Upper lobe of left lung (tissue), 4 donors: ENCODE results near the gene DNASE2B.

Experiments
- POLR2A ChIP-seq, 4 donors: fragments of 450-650 bp; IDR thresholded peaks; one replicate each; pipeline ENCODE4 v1.5.1; 2016 to 2017; ENCODE audit warnings: antibody characterized with exemption in 4 of 4, mild to moderate bottlenecking in 2 of 4
- TF ChIP-seq, protein P1 (sequence below), 6 experiments: fragments of 450-650 bp in 4 of 6; fragments of 200-600 bp in 2 of 6; sonication (generic) in 2 of 6; IDR thresholded peaks; one replicate each; pipeline ENCODE4 v1.5.1; 2016 to 2019; ENCODE audit warnings: antibody characterized with exemption in 6 of 6

DNA sequence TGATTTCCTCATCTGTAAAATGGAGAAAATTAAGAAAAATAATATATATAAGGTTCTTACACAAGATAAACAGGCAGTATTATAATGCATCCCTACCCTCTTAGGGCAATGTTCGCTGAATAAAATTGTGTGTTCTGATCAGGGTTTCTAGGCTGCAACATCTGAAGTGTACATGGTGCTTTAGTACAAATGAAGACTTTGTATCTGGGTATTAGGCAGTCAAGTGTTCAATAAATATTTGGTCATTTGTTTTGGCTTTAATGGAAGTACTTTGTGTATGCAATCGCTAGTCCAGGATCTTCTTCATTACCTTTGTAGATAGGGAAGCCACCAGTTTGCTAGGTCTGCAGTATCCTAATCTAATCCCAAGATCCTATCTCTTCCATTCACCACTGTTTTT is 28.1 kb downstream of the DNASE2B start:
- no peak for TF ChIP-seq POLR2A (IDR thresholded peaks at IDR 0.05)
- TF ChIP-seq, protein P1, sequence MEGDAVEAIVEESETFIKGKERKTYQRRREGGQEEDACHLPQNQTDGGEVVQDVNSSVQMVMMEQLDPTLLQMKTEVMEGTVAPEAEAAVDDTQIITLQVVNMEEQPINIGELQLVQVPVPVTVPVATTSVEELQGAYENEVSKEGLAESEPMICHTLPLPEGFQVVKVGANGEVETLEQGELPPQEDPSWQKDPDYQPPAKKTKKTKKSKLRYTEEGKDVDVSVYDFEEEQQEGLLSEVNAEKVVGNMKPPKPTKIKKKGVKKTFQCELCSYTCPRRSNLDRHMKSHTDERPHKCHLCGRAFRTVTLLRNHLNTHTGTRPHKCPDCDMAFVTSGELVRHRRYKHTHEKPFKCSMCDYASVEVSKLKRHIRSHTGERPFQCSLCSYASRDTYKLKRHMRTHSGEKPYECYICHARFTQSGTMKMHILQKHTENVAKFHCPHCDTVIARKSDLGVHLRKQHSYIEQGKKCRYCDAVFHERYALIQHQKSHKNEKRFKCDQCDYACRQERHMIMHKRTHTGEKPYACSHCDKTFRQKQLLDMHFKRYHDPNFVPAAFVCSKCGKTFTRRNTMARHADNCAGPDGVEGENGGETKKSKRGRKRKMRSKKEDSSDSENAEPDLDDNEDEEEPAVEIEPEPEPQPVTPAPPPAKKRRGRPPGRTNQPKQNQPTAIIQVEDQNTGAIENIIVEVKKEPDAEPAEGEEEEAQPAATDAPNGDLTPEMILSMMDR (IDR thresholded peaks at IDR 0.05): no peak
